Measurements from ENCODE around the gene TNFRSF19.
"Not testable (repeated sequence)": the region's sequence is repeated elsewhere in the genome, so short reads cannot be mapped to it uniquely, and the experiment has no call there.

Gene TNFRSF19

GRCh38 chr13:23570099-23570920 lies at the start of gene TNFRSF19:
TNFRSF19 (plus strand) TSS chr13:23570412; CDS start chr13:23590184, 19,772 bp downstream.
- DNase-seq = peak; percentile 11

- not testable (repeated sequence) for DNase-seq
These were observed 40.3 kb upstream of the TNFRSF19 start for GRCh38 chr13:23529926-23530325.

- no peak for DNase-seq
These were observed 38.8 kb upstream of the TNFRSF19 start for GRCh38 chr13:23531446-23531845.

- DNase-seq = no peak
These were observed 36.1 kb upstream of the TNFRSF19 start for GRCh38 chr13:23534090-23534489.

GRCh38 chr13:23541221-23541824 lies 28.9 kb upstream of the TNFRSF19 start:
- DNase-seq = no peak

GRCh38 chr13:23544668-23545067 lies 25.5 kb upstream of the TNFRSF19 start:
- DNase-seq = no peak

- DNase-seq = no peak
These were observed 23.1 kb upstream of the TNFRSF19 start for GRCh38 chr13:23547000-23547590.

- no peak for DNase-seq
These were observed 20.5 kb upstream of the TNFRSF19 start for GRCh38 chr13:23549724-23550123.

GRCh38 chr13:23550163-23550562 lies 20.0 kb upstream of the TNFRSF19 start:
- DNase-seq = no peak

- DNase-seq = no peak
These were observed 18.8 kb upstream of the TNFRSF19 start for GRCh38 chr13:23551213-23552008.

- no peak for DNase-seq
These were observed 18.0 kb upstream of the TNFRSF19 start for GRCh38 chr13:23552171-23552570.

GRCh38 chr13:23552661-23553060 lies 17.6 kb upstream of the TNFRSF19 start:
- DNase-seq = no peak

GRCh38 chr13:23554000-23554399 lies 16.2 kb upstream of the TNFRSF19 start:
- DNase-seq = no peak

GRCh38 chr13:23557043-23557442 lies 13.2 kb upstream of the TNFRSF19 start:
- DNase-seq = no peak

- DNase-seq = no peak
These were observed 12.5 kb upstream of the TNFRSF19 start for GRCh38 chr13:23557733-23558132.

GRCh38 chr13:23558675-23559536 lies 11.3 kb upstream of the TNFRSF19 start:
- peak; percentile 24 for DNase-seq

GRCh38 chr13:23560571-23561089 lies 9.6 kb upstream of the TNFRSF19 start:
- no peak for DNase-seq

- no peak for DNase-seq
These were observed 9.0 kb upstream of the TNFRSF19 start for GRCh38 chr13:23561261-23561660.

- no peak for DNase-seq
These were observed 6.9 kb upstream of the TNFRSF19 start for GRCh38 chr13:23563085-23563845.

GRCh38 chr13:23567906-23568460 lies 2.2 kb upstream of the TNFRSF19 start:
- DNase-seq = no peak

GRCh38 chr13:23570921-23571315 lies 706 bp downstream of the TNFRSF19 start:
- DNase-seq = no peak
